GM12891 (cell line): ENCODE data around the gene TMA7B.

Experiments used
- POLR2A ChIP-seq: IDR thresholded peaks from 2 replicates; pipeline ENCODE4 v1.6.1; 2011; ENCODE audit warnings: low read depth, low read length, control low read depth
- POLR2AphosphoS5 ChIP-seq: IDR thresholded peaks from 2 replicates; pipeline ENCODE4 v1.6.1; 2011; ENCODE audit warnings: low read depth, low read length, control low read depth
- TAF1 ChIP-seq: IDR thresholded peaks from 2 replicates; pipeline ENCODE4 v1.6.1; 2011; ENCODE audit warnings: low read depth, low read length, control low read depth

GRCh38 chr22:40001106-40001505 is 40.9 kb downstream of the TMA7B start:
- no peak for TF ChIP-seq POLR2A
- TF ChIP-seq POLR2AphosphoS5 = no peak
- no peak for TF ChIP-seq TAF1
